ENCODE measurements around the gene PDE9A.

Gene PDE9A

GRCh38 chr21:42669041-42669440 lies 15.6 kb downstream of the PDE9A start:
- no peak overlapping the region for H3K4me3 ChIP-seq (replicated peaks; ENCODE audit: insufficient read depth, low read length)
- no peak overlapping the region for H3K27ac ChIP-seq (replicated peaks)
- H3K27me3 ChIP-seq (ENCODE audit: insufficient read depth, poor library complexity, severe bottlenecking) = peaks cover 6% of the 10 kb centered on the region
- no peak for TF ChIP-seq REST (IDR thresholded peaks at IDR 0.05; ENCODE audit: insufficient replicate concordance, low read depth)
- no peak for TF ChIP-seq POLR2AphosphoS5 (IDR thresholded peaks at IDR 0.05; ENCODE audit: low read depth)
- TF ChIP-seq GABPA (IDR thresholded peaks at IDR 0.05; ENCODE audit: low read depth) = no peak
- TF ChIP-seq SPI1 (IDR thresholded peaks at IDR 0.05; ENCODE audit: borderline replicate concordance, low read depth) = no peak
- no peak for DNase-seq (ENCODE audit: low read depth in 1 of 2, low spot score in 1 of 2)

GRCh38 chr21:42670058-42670880 lies 16.8 kb downstream of the PDE9A start:
- no peak overlapping the region for H3K4me3 ChIP-seq (replicated peaks; ENCODE audit: insufficient read depth, low read length)
- H3K27me3 ChIP-seq (ENCODE audit: insufficient read depth, poor library complexity, severe bottlenecking) = peaks cover 6% of the 10 kb centered on the region
- no peak overlapping the region for H3K27ac ChIP-seq (replicated peaks)

GRCh38 chr21:42670884-42671283 lies 17.5 kb downstream of the PDE9A start:
- H3K27me3 ChIP-seq (ENCODE audit: insufficient read depth, poor library complexity, severe bottlenecking) = peaks cover 6% of the 10 kb centered on the region
- H3K27ac ChIP-seq (replicated peaks) = no peak overlapping the region
- TF ChIP-seq SPI1 (IDR thresholded peaks at IDR 0.05; ENCODE audit: borderline replicate concordance, low read depth) = no peak
- no peak for DNase-seq (ENCODE audit: low read depth in 1 of 2, low spot score in 1 of 2)
- no peak overlapping the region for H3K4me3 ChIP-seq (replicated peaks; ENCODE audit: insufficient read depth, low read length)

More at GRCh38 chr21:42670058-42670880, 16.8 kb downstream of the PDE9A start:
- TF ChIP-seq REST (IDR thresholded peaks at IDR 0.05; ENCODE audit: insufficient replicate concordance, low read depth) (no peak), CTCF (IDR thresholded peaks at IDR 0.05; ENCODE audit: insufficient read depth, low read length) (no peak), POLR2AphosphoS5 (IDR thresholded peaks at IDR 0.05; ENCODE audit: low read depth) (no peak), GABPA (IDR thresholded peaks at IDR 0.05; ENCODE audit: low read depth) (no peak), SPI1 (IDR thresholded peaks at IDR 0.05; ENCODE audit: borderline replicate concordance, low read depth) (no peak)
- no peak for DNase-seq (ENCODE audit: low read depth in 1 of 2, low spot score in 1 of 2)

GRCh38 chr21:42671778-42672593 lies 18.6 kb downstream of the PDE9A start:
- peaks cover 6% of the 10 kb centered on the region for H3K27me3 ChIP-seq (ENCODE audit: insufficient read depth, poor library complexity, severe bottlenecking)
- no peak for DNase-seq (ENCODE audit: low read depth in 1 of 2, low spot score in 1 of 2)
- TF ChIP-seq CTCF (IDR thresholded peaks at IDR 0.05; ENCODE audit: insufficient read depth, low read length) = no peak
- TF ChIP-seq REST (IDR thresholded peaks at IDR 0.05; ENCODE audit: insufficient replicate concordance, low read depth) = no peak
- TF ChIP-seq GABPA (IDR thresholded peaks at IDR 0.05; ENCODE audit: low read depth) = no peak
- no peak for TF ChIP-seq SPI1 (IDR thresholded peaks at IDR 0.05; ENCODE audit: borderline replicate concordance, low read depth)
- TF ChIP-seq POLR2AphosphoS5 (IDR thresholded peaks at IDR 0.05; ENCODE audit: low read depth) = no peak
- no peak overlapping the region for H3K4me3 ChIP-seq (replicated peaks; ENCODE audit: insufficient read depth, low read length)
- no peak overlapping the region for H3K27ac ChIP-seq (replicated peaks)
